Keratinocyte (primary cell): ENCODE data around the gene KCNA4. TPM values are rescaled to one million over a fixed set of nuclear protein-coding genes. Genes with fewer than 3 reads are reported as not detected.

Source experiments
- DNase-seq: peaks from one replicate; pipeline ENCODE4 v3.0.0-alpha.2; 2011; ENCODE audit warnings: low read depth, missing footprints, low spot score
- FAIRE-seq: peaks from 2 replicates; lab custom pipeline; 2011; peaks lifted over from hg19 to GRCh38; lab: Jason Lieb, UNC
- H2AFZ ChIP-seq: 2 replicates; pipeline ENCODE4 v1.6.0; 2012; ENCODE audit warnings: low read length, control low read depth, inconsistent platforms; ENCODE audit not compliant: control insufficient read depth
- H3K27ac ChIP-seq: 2 replicates; pipeline ENCODE4 v1.5.1; 2011; ENCODE audit warnings: low read length; ENCODE audit not compliant: control insufficient read depth, insufficient read depth
- H3K27me3 ChIP-seq: 3 replicates; pipeline ENCODE4 v1.6.0; 2011; ENCODE audit warnings: low read length; ENCODE audit not compliant: control insufficient read depth, insufficient read depth; ENCODE audit errors: extremely low read depth
- H3K36me3 ChIP-seq, 2 experiments: 2 replicates in 1 of 2; 3 replicates in 1 of 2; pipeline ENCODE4 v1.5.1; 2011; ENCODE audit warnings: low read length in 2 of 2, mild to moderate bottlenecking in 1 of 2; ENCODE audit not compliant: control insufficient read depth in 2 of 2, insufficient read depth in 2 of 2; ENCODE audit errors: extremely low read depth in 1 of 2
- H3K4me1 ChIP-seq: 3 replicates; pipeline ENCODE4 v1.5.1; 2011; ENCODE audit warnings: low read length; ENCODE audit not compliant: control insufficient read depth, insufficient read depth; ENCODE audit errors: extremely low read depth
- H3K4me2 ChIP-seq: 3 replicates; pipeline ENCODE4 v1.6.0; 2011; ENCODE audit warnings: low read depth, low read length; ENCODE audit not compliant: control insufficient read depth, insufficient read depth; ENCODE audit errors: extremely low read depth
- H3K4me3 ChIP-seq, 3 experiments: fragments of 200-600 bp in 1 of 3; sonication (generic) in 1 of 3; 2 replicates in 2 of 3; 3 replicates in 1 of 3; pipeline ENCODE4 v1.5.1; 2011 to 2016; ENCODE audit warnings: low read length in 3 of 3, mild to moderate bottlenecking in 3 of 3, control low read depth in 2 of 3, inconsistent platforms in 1 of 3, low read depth in 1 of 3, mixed read lengths in 1 of 3, mixed run types in 1 of 3, moderate library complexity in 1 of 3; ENCODE audit not compliant: control insufficient read depth in 2 of 3, insufficient read depth in 2 of 3; ENCODE audit errors: extremely low read depth in 1 of 3
- H3K79me2 ChIP-seq: 2 replicates; pipeline ENCODE4 v1.6.0; 2012; ENCODE audit warnings: low read length; ENCODE audit not compliant: control insufficient read depth, insufficient read depth
- H3K9ac ChIP-seq: 3 replicates; pipeline ENCODE4 v1.6.0; 2011; ENCODE audit warnings: low read length; ENCODE audit not compliant: control insufficient read depth, insufficient read depth; ENCODE audit errors: extremely low read depth
- H3K9me1 ChIP-seq: 3 replicates; pipeline ENCODE4 v1.6.0; 2011; ENCODE audit warnings: low read length; ENCODE audit not compliant: control insufficient read depth, insufficient read depth; ENCODE audit errors: extremely low read depth
- H3K9me3 ChIP-seq: 2 replicates; pipeline ENCODE4 v1.5.1; 2012; ENCODE audit warnings: low read depth, low read length; ENCODE audit not compliant: control insufficient read depth
- H4K20me1 ChIP-seq: 3 replicates; pipeline ENCODE4 v1.6.0; 2011; ENCODE audit warnings: low read length; ENCODE audit not compliant: control insufficient read depth, insufficient read depth; ENCODE audit errors: extremely low read depth
- EZH2 ChIP-seq: IDR thresholded peaks from one replicate; pipeline ENCODE4 v1.6.1; 2012; ENCODE audit warnings: inconsistent platforms, mild to moderate bottlenecking, low read length, moderate library complexity
- dilution Hi-C: fragments of 300-500 bp; cut with MboI; formaldehyde crosslinking; loops from one replicate; pipeline ENCODE4 v1.7.0; 2020; ENCODE audit warnings: low sequenced_read_pairs; ENCODE audit not compliant: extremely low pct_ligation_motif_present
- polyA plus RNA-seq, 5 experiments: library from polyadenylated mRNA; depleted of rRNA in 3 of 5; stranded (reverse) in 3 of 5; stranded (forward) in 1 of 5; unstranded in 1 of 5; fragments of >200 nt; gene quantifications; 1 replicate in 1 of 5; 2 replicates in 3 of 5; 3 replicates in 1 of 5; pipeline versions ENCODE4 v1.2.1 to v1.2.3, GENCODE V29; 2011 to 2012; ENCODE audit warnings: missing spikeins in 2 of 5, low read depth in 1 of 5, low replicate concordance in 1 of 5
- TF ChIP-seq, protein P1 (sequence below), 3 experiments: IDR thresholded peaks in 1 of 3; conservative IDR thresholded peaks in 1 of 3; optimal IDR thresholded peaks in 1 of 3; 2 replicates in 2 of 3; 3 replicates in 1 of 3; pipeline versions ENCODE3 to v1.5.1; 2011; ENCODE audit warnings: low read length in 3 of 3, mild to moderate bottlenecking in 3 of 3, moderate library complexity in 2 of 3, control low read depth in 1 of 3, inconsistent platforms in 1 of 3; ENCODE audit not compliant: insufficient read depth in 2 of 3; ENCODE audit errors: extremely low read depth in 1 of 3

KCNA4 gene
- polyA plus RNA-seq, 1 donor (not counting 4 experiments of a cell fraction or from before 2014, with no cell fraction given) = not detected

DNA sequence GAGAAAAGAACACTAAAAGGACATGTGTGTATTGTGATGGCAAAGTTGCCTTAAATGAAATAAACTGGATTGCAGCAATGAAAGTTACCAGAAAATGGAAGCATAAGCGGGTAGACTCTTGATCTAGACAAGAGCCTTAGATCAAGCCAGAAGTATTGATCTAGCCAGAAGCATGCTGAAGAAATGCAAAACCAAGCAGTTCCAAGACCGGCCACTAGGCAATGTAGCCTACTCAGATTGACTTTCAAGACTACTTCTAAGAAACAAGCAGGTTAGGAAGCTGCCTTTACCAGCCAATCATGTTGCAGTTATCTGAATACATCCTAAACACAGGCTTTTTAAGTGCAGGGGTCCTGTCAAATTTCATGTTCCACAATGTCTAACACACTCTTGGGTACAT lies 54.6 kb downstream of the KCNA4 start:
- H3K36me3 ChIP-seq = no peaks in the 10 kb centered on the region
- dilution Hi-C loops = no loop called here
- TF ChIP-seq, protein P1, sequence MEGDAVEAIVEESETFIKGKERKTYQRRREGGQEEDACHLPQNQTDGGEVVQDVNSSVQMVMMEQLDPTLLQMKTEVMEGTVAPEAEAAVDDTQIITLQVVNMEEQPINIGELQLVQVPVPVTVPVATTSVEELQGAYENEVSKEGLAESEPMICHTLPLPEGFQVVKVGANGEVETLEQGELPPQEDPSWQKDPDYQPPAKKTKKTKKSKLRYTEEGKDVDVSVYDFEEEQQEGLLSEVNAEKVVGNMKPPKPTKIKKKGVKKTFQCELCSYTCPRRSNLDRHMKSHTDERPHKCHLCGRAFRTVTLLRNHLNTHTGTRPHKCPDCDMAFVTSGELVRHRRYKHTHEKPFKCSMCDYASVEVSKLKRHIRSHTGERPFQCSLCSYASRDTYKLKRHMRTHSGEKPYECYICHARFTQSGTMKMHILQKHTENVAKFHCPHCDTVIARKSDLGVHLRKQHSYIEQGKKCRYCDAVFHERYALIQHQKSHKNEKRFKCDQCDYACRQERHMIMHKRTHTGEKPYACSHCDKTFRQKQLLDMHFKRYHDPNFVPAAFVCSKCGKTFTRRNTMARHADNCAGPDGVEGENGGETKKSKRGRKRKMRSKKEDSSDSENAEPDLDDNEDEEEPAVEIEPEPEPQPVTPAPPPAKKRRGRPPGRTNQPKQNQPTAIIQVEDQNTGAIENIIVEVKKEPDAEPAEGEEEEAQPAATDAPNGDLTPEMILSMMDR (optimal IDR thresholded peaks at IDR 0.05 in 1 of 3, IDR thresholded peaks at IDR 0.05 in 1 of 3, conservative IDR thresholded peaks at IDR 0.05 in 1 of 3; ENCODE audit: extremely low read depth in 1 of 3, insufficient read depth in 2 of 3, low read length in 3 of 3) = peak in 1 of 3 experiments; percentile 32
- TF ChIP-seq EZH2 = no peak
- FAIRE-seq (no peak), DNase-seq (no peak)
- H3K27me3 ChIP-seq = no peaks in the 10 kb centered on the region
- no peaks in the 10 kb centered on the region for H3K4me1 ChIP-seq
- no peak overlapping the region for H3K9ac ChIP-seq
- H3K9me3 ChIP-seq = no peaks in the 10 kb centered on the region
- H3K79me2 ChIP-seq = no peaks in the 10 kb centered on the region
- no peak overlapping the region for H2AFZ ChIP-seq
- H3K27ac ChIP-seq = no peak overlapping the region
- no peaks in the 10 kb centered on the region for H4K20me1 ChIP-seq
- H3K4me2 ChIP-seq = no peak overlapping the region
- H3K9me1 ChIP-seq = no peaks in the 10 kb centered on the region
- no peak overlapping the region for H3K4me3 ChIP-seq

Other genes starting within 250 kb of the KCNA4 start
- gene FSHB, start 214.0 kb upstream of the KCNA4 start, polyA plus RNA-seq = not detected in 3 replicates